ENCODE measurements around the gene DTD1. TPM values are rescaled to one million over a fixed set of nuclear protein-coding genes. Genes with fewer than 3 reads are reported as not detected.

Gene DTD1
- total RNA-seq, 2 experiments from 2014 or later = 27.6 to 43.0 TPM

GRCh38 chr20:18613553-18613952 is 25.7 kb downstream of the DTD1 start:
- POLR2A ChIA-PET = no interaction called here
- TF ChIP-seq EZH2phosphoT487 (IDR thresholded peaks at IDR 0.05; ENCODE audit: borderline replicate concordance, low read depth, low read length) (no peak), CTCF (conservative IDR thresholded peaks at IDR 0.05; ENCODE audit: low read length) (0 out of 2 replicates have a peak, but pooled peaks have one; percentile 19)
- Histone ChIP-seq H3K9me3 (ENCODE audit: low read length) (no peaks in the 10 kb centered on the region), H3K4me3 (ENCODE audit: low read depth, low read length, poor library complexity, severe bottlenecking) (no peak overlapping the region), H3K4me1 (ENCODE audit: insufficient read depth, low read length, poor library complexity, severe bottlenecking) (no peaks in the 10 kb centered on the region), H3K36me3 (ENCODE audit: insufficient read depth, low read length) (no peaks in the 10 kb centered on the region), H2AFZ (ENCODE audit: low read length) (no peak overlapping the region), H3K9me2 (ENCODE audit: insufficient read depth, low read length) (no peaks in the 10 kb centered on the region), H3K79me2 (ENCODE audit: insufficient read depth, low read depth, low read length) (no peaks in the 10 kb centered on the region), H3K4me2 (ENCODE audit: low read length) (no peak overlapping the region), H4K20me1 (ENCODE audit: insufficient read depth, low read length) (no peaks in the 10 kb centered on the region), H3K27ac (ENCODE audit: low read depth, low read length, poor library complexity, severe bottlenecking) (no peak overlapping the region)
- intact Hi-C loops (cut with micrococcal nuclease; ENCODE audit: unreplicated experiment) = no loop called here
- CTCF ChIA-PET (ENCODE audit: unreplicated experiment) = no interaction called here
- no TSS peak for BruUV-seq (replicated peaks)
- no peak for DNase-seq (ENCODE audit: low spot score)

GRCh38 chr20:18614244-18614643 is 26.4 kb downstream of the DTD1 start:
- ChIA-PET CTCF (ENCODE audit: unreplicated experiment) (no interaction called here), POLR2A (no interaction called here)
- no peak for DNase-seq (ENCODE audit: low spot score)
- Histone ChIP-seq H3K4me2 (ENCODE audit: low read length) (no peak overlapping the region), H3K9me2 (ENCODE audit: insufficient read depth, low read length) (no peaks in the 10 kb centered on the region), H3K27ac (ENCODE audit: low read depth, low read length, poor library complexity, severe bottlenecking) (no peak overlapping the region), H3K9me3 (ENCODE audit: low read length) (no peaks in the 10 kb centered on the region), H3K4me1 (ENCODE audit: insufficient read depth, low read length, poor library complexity, severe bottlenecking) (no peaks in the 10 kb centered on the region), H2AFZ (ENCODE audit: low read length) (no peak overlapping the region), H3K4me3 (ENCODE audit: low read depth, low read length, poor library complexity, severe bottlenecking) (no peak overlapping the region), H4K20me1 (ENCODE audit: insufficient read depth, low read length) (no peaks in the 10 kb centered on the region), H3K79me2 (ENCODE audit: insufficient read depth, low read depth, low read length) (no peaks in the 10 kb centered on the region), H3K36me3 (ENCODE audit: insufficient read depth, low read length) (no peaks in the 10 kb centered on the region)
- BruUV-seq (replicated peaks) = no TSS peak
- intact Hi-C loops (cut with micrococcal nuclease; ENCODE audit: unreplicated experiment) = no loop called here
- no peak for TF ChIP-seq CTCF (conservative IDR thresholded peaks at IDR 0.05; ENCODE audit: low read length)
- no peak for TF ChIP-seq EZH2phosphoT487 (IDR thresholded peaks at IDR 0.05; ENCODE audit: borderline replicate concordance, low read depth, low read length)

GRCh38 chr20:18615020-18615650 is 27.3 kb downstream of the DTD1 start:
- BruUV-seq (replicated peaks) = no TSS peak
- no peak overlapping the region for H3K27ac ChIP-seq (ENCODE audit: low read depth, low read length, poor library complexity, severe bottlenecking)
- no peaks in the 10 kb centered on the region for H3K4me1 ChIP-seq (ENCODE audit: insufficient read depth, low read length, poor library complexity, severe bottlenecking)
- H3K4me2 ChIP-seq (ENCODE audit: low read length) = no peak overlapping the region
- no peak for TF ChIP-seq EZH2phosphoT487 (IDR thresholded peaks at IDR 0.05; ENCODE audit: borderline replicate concordance, low read depth, low read length)
- no peak for TF ChIP-seq CTCF (conservative IDR thresholded peaks at IDR 0.05; ENCODE audit: low read length)
- CTCF ChIA-PET (ENCODE audit: unreplicated experiment) = no interaction called here
- POLR2A ChIA-PET = interaction anchor here (0.5 kb wide), 1 partner anchor 511 kb away, joined by 3 read pairs; no protein-coding TSS in a partner anchor
- intact Hi-C loops (cut with micrococcal nuclease; ENCODE audit: unreplicated experiment) = no loop called here
- no peaks in the 10 kb centered on the region for H3K79me2 ChIP-seq (ENCODE audit: insufficient read depth, low read depth, low read length)
- H4K20me1 ChIP-seq (ENCODE audit: insufficient read depth, low read length) = no peaks in the 10 kb centered on the region
- H3K9me3 ChIP-seq (ENCODE audit: low read length) = no peaks in the 10 kb centered on the region
- DNase-seq (ENCODE audit: low spot score) = no peak
- no peaks in the 10 kb centered on the region for H3K9me2 ChIP-seq (ENCODE audit: insufficient read depth, low read length)
- no peak overlapping the region for H3K4me3 ChIP-seq (ENCODE audit: low read depth, low read length, poor library complexity, severe bottlenecking)
- no peak overlapping the region for H2AFZ ChIP-seq (ENCODE audit: low read length)
- H3K36me3 ChIP-seq (ENCODE audit: insufficient read depth, low read length) = no peaks in the 10 kb centered on the region
